ENCODE results near the gene SYNPO2. TPM values are rescaled to one million over a fixed set of nuclear protein-coding genes. Genes with fewer than 3 reads are reported as not detected.

Gene SYNPO2
- total RNA-seq, 1 donor = 34.0 TPM

DNA sequence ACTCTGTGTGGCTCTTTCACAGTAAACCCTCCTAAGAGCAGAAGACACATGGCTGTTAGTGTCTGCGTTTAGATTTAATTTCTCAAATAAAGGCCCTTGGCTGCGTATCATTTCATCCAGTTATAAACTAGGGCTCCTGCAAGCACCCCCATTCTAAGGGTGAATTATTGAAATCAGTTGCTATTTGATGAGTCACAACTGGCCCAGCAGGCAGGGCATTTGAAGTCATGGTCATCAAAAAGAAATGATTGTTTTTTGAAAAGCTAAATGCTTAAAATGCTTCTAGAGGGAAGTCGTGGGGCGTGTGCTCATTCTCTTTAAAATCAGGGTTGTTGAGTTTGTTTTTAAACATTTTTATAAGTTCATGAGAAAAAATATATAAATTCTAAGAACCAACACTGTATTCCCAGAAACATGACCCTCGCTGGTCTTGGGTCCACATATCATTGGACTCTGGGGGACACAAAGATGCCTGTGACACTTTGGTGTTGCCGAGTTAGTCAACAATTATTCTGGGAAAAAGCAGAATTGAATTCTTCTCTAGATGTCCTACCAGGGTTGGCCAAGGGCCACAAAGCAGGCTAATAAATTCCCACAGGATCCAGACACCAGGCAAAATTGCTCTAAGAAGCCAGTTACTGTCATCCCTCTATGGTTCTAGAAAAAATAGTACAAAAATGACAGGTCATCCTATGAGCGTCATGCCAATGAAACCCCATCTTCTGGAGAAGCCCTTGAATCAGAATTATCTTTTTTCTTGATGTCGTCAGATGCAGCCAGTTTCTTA, 147.5 kb downstream of the SYNPO2 start:
- Histone ChIP-seq H3K4me1 (ENCODE audit: insufficient read depth, low read length) (peaks cover 53% of the 10 kb centered on the region), H3K9me3 (ENCODE audit: low read depth, low read length) (no peaks in the 10 kb centered on the region), H3K27me3 (ENCODE audit: insufficient read depth, low read length) (no peaks in the 10 kb centered on the region), H3K36me3 (ENCODE audit: insufficient read depth, low read length) (peaks cover 4% of the 10 kb centered on the region), H3K4me2 (ENCODE audit: insufficient read depth, low read length) (peak overlapping the region; percentile 3), H2AFZ (ENCODE audit: low read length) (no peak overlapping the region), H3K4me3 (ENCODE audit: insufficient read depth, low read length) (no peak overlapping the region), H3K27ac (ENCODE audit: low read depth, low read length) (peak overlapping the region; percentile 41), H4K20me1 (ENCODE audit: insufficient read depth, low read length) (no peaks in the 10 kb centered on the region), H3K79me2 (ENCODE audit: insufficient read depth, low read length) (no peaks in the 10 kb centered on the region)
- DNase-seq (ENCODE audit: insufficient read length, low spot score, missing footprints) = no peak
- TF ChIP-seq, protein P1, sequence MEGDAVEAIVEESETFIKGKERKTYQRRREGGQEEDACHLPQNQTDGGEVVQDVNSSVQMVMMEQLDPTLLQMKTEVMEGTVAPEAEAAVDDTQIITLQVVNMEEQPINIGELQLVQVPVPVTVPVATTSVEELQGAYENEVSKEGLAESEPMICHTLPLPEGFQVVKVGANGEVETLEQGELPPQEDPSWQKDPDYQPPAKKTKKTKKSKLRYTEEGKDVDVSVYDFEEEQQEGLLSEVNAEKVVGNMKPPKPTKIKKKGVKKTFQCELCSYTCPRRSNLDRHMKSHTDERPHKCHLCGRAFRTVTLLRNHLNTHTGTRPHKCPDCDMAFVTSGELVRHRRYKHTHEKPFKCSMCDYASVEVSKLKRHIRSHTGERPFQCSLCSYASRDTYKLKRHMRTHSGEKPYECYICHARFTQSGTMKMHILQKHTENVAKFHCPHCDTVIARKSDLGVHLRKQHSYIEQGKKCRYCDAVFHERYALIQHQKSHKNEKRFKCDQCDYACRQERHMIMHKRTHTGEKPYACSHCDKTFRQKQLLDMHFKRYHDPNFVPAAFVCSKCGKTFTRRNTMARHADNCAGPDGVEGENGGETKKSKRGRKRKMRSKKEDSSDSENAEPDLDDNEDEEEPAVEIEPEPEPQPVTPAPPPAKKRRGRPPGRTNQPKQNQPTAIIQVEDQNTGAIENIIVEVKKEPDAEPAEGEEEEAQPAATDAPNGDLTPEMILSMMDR (IDR thresholded peaks at IDR 0.05; ENCODE audit: extremely low read depth, low read depth, low read length) = no peak

DNA sequence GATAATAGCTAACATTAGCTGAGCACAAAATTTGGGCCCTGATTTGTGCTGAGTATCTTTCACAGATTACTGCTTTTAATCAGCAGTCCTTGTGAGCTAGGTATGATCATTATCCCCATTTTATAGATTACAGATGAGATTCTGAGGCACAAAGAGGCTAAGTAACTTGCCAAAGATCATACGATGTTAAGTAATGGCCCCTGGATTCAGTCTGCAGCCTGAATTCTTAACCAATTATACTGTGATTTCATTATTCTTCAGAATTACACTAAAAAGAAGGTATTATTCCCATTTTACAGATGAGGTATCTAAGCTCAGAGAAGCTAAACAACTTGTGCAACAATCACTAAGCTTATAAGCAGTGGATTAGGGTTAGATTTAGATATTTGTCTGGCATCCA, 149.1 kb downstream of the SYNPO2 start:
- H2AFZ ChIP-seq (ENCODE audit: low read length) = peak overlapping the region; percentile 10
- peak overlapping the region; percentile 53 for H3K27ac ChIP-seq (ENCODE audit: low read depth, low read length)
- H3K4me1 ChIP-seq (ENCODE audit: insufficient read depth, low read length) = peaks cover 61% of the 10 kb centered on the region
- H4K20me1 ChIP-seq (ENCODE audit: insufficient read depth, low read length) = no peaks in the 10 kb centered on the region
- no peaks in the 10 kb centered on the region for H3K79me2 ChIP-seq (ENCODE audit: insufficient read depth, low read length)
- no peaks in the 10 kb centered on the region for H3K27me3 ChIP-seq (ENCODE audit: insufficient read depth, low read length)
- H3K4me3 ChIP-seq (ENCODE audit: insufficient read depth, low read length) = no peak overlapping the region
- TF ChIP-seq, protein P1 (IDR thresholded peaks at IDR 0.05; ENCODE audit: extremely low read depth, low read depth, low read length) = no peak
- H3K9me3 ChIP-seq (ENCODE audit: low read depth, low read length) = no peaks in the 10 kb centered on the region
- no peak for DNase-seq (ENCODE audit: insufficient read length, low spot score, missing footprints)
- H3K36me3 ChIP-seq (ENCODE audit: insufficient read depth, low read length) = no peaks in the 10 kb centered on the region
- H3K4me2 ChIP-seq (ENCODE audit: insufficient read depth, low read length) = no peak overlapping the region

- H4K20me1 ChIP-seq (ENCODE audit: insufficient read depth, low read length) = no peaks in the 10 kb centered on the region
- peak overlapping the region; percentile 9 for H3K4me2 ChIP-seq (ENCODE audit: insufficient read depth, low read length)
- H3K27me3 ChIP-seq (ENCODE audit: insufficient read depth, low read length) = no peaks in the 10 kb centered on the region
- DNase-seq (ENCODE audit: insufficient read length, low spot score, missing footprints) = no peak
- no peaks in the 10 kb centered on the region for H3K36me3 ChIP-seq (ENCODE audit: insufficient read depth, low read length)
- H2AFZ ChIP-seq (ENCODE audit: low read length) = peak overlapping the region; percentile 10
- TF ChIP-seq, protein P1 (IDR thresholded peaks at IDR 0.05; ENCODE audit: extremely low read depth, low read depth, low read length) = no peak
- peaks cover 61% of the 10 kb centered on the region for H3K4me1 ChIP-seq (ENCODE audit: insufficient read depth, low read length)
- H3K79me2 ChIP-seq (ENCODE audit: insufficient read depth, low read length) = no peaks in the 10 kb centered on the region
- peak overlapping the region; percentile 53 for H3K27ac ChIP-seq (ENCODE audit: low read depth, low read length)
- no peaks in the 10 kb centered on the region for H3K9me3 ChIP-seq (ENCODE audit: low read depth, low read length)
- H3K4me3 ChIP-seq (ENCODE audit: insufficient read depth, low read length) = no peak overlapping the region
Observed at GRCh38 chr4:119038116-119038841, 149.6 kb downstream of the SYNPO2 start.

DNA sequence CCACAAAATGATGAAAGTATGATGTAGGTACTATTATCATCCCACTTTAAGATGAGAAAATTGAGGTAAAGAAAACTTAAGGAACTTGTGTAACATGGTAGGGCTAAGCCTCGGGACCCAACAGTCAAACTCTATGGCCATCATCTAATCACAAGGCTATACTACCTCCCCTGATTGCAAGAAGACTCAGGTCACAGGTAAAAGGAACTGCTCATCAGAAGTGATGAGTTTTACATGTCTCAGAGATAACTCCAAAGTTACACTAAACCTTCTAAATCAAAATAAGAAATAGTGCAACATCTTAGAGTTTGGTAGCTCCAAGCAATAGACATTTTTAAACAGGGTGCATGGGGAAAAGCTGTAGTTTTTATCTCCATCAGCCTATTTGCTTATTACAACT, 150.5 kb downstream of the SYNPO2 start:
- H3K4me3 ChIP-seq (ENCODE audit: insufficient read depth, low read length) = no peak overlapping the region
- TF ChIP-seq, protein P1 (IDR thresholded peaks at IDR 0.05; ENCODE audit: extremely low read depth, low read depth, low read length) = no peak
- no peaks in the 10 kb centered on the region for H4K20me1 ChIP-seq (ENCODE audit: insufficient read depth, low read length)
- H2AFZ ChIP-seq (ENCODE audit: low read length) = no peak overlapping the region
- H3K79me2 ChIP-seq (ENCODE audit: insufficient read depth, low read length) = no peaks in the 10 kb centered on the region
- peak overlapping the region; percentile 88 for H3K27ac ChIP-seq (ENCODE audit: low read depth, low read length)
- no peaks in the 10 kb centered on the region for H3K36me3 ChIP-seq (ENCODE audit: insufficient read depth, low read length)
- DNase-seq (ENCODE audit: insufficient read length, low spot score, missing footprints) = no peak
- H3K4me1 ChIP-seq (ENCODE audit: insufficient read depth, low read length) = peaks cover 57% of the 10 kb centered on the region
- no peaks in the 10 kb centered on the region for H3K9me3 ChIP-seq (ENCODE audit: low read depth, low read length)
- no peak overlapping the region for H3K4me2 ChIP-seq (ENCODE audit: insufficient read depth, low read length)
- no peaks in the 10 kb centered on the region for H3K27me3 ChIP-seq (ENCODE audit: insufficient read depth, low read length)
